Thyroid gland (tissue), 4 donors: ENCODE results near the gene PGAP2.

Experiments used
- POLR2A ChIP-seq, 2 donors: fragments of 450-650 bp; IDR thresholded peaks; one replicate each; pipeline ENCODE4 v1.6.1; 2017; ENCODE audit warnings: antibody characterized with exemption in 2 of 2, mild to moderate bottlenecking in 2 of 2, moderate library complexity in 1 of 2
- TF ChIP-seq, protein P1 (sequence below), 6 experiments: fragments of 200-600 bp in 3 of 6; fragments of 450-650 bp in 3 of 6; sonication (generic) in 3 of 6; IDR thresholded peaks; one replicate each; pipeline ENCODE4 v1.5.1; 2016 to 2019; ENCODE audit warnings: antibody characterized with exemption in 6 of 6, mild to moderate bottlenecking in 2 of 6, inconsistent platforms in 1 of 6, moderate library complexity in 1 of 6

DNA sequence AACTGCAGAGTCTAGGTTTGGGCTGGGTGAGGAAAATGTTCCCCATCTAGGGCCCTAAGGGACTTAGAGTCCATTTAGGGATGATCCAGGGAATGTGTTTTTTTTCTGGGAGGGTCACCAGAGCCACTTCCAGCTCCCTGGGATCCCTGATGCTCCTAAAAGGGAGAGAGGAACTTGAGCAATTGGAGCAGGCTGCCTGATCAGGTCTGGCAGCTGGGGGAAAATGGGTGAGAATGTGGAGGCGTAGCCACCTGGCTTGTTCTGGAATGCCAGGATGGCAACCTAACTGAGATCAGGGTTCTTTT is 1.2 kb downstream of the PGAP2 start:
- no peak for TF ChIP-seq POLR2A (IDR thresholded peaks at IDR 0.05)
- TF ChIP-seq, protein P1, sequence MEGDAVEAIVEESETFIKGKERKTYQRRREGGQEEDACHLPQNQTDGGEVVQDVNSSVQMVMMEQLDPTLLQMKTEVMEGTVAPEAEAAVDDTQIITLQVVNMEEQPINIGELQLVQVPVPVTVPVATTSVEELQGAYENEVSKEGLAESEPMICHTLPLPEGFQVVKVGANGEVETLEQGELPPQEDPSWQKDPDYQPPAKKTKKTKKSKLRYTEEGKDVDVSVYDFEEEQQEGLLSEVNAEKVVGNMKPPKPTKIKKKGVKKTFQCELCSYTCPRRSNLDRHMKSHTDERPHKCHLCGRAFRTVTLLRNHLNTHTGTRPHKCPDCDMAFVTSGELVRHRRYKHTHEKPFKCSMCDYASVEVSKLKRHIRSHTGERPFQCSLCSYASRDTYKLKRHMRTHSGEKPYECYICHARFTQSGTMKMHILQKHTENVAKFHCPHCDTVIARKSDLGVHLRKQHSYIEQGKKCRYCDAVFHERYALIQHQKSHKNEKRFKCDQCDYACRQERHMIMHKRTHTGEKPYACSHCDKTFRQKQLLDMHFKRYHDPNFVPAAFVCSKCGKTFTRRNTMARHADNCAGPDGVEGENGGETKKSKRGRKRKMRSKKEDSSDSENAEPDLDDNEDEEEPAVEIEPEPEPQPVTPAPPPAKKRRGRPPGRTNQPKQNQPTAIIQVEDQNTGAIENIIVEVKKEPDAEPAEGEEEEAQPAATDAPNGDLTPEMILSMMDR (IDR thresholded peaks at IDR 0.05), result no peak
